Hematopoietic multipotent progenitor cell (in vitro differentiated cells): ENCODE results near the gene OR1N1. TPM values are rescaled to one million over a fixed set of nuclear protein-coding genes. Genes with fewer than 3 reads are reported as not detected.
A peak's percentile ranks its signal among the peaks of the same experiment; 100 is the strongest.
"Not testable (repeated sequence)": the region's sequence is repeated elsewhere in the genome, so short reads cannot be mapped to it uniquely, and the experiment has no call there.

Experiments used
- DNase-seq, 3 donors: peaks; one replicate each; pipeline ENCODE4 v3.0.0-alpha.2; 2011 to 2015; ENCODE audit warnings: low read depth in 2 of 3, low spot score in 2 of 3
- total RNA-seq: library from RNA; depleted of rRNA; stranded (reverse); fragments of >200 nt; gene quantifications from one replicate; pipeline ENCODE4 v1.2.3, GENCODE V29; 2012

The OR1N1 gene
- total RNA-seq, result not detected

GRCh38 chr9:122527193-122527592 lies at the start of gene OR1N1:
TSS of gene OR1N1 (minus strand) at chr9:122527293. CDS start at chr9:122527293, 0 bp downstream.
- no peak for DNase-seq

- no peak for DNase-seq
Measured at GRCh38 chr9:122572456-122572855, 45.4 kb upstream of the OR1N1 start.

- no peak for DNase-seq
Measured at GRCh38 chr9:122567901-122568300, 40.8 kb upstream of the OR1N1 start.

- no peak for DNase-seq
Measured at GRCh38 chr9:122562134-122562760, 35.2 kb upstream of the OR1N1 start.

- DNase-seq, result no peak
Measured at GRCh38 chr9:122561446-122561845, 34.4 kb upstream of the OR1N1 start.

GRCh38 chr9:122552812-122553211 lies 25.7 kb upstream of the OR1N1 start, which contains the start of gene OR1N2:
TSS of gene OR1N2 (plus strand) at chr9:122553112. CDS start at chr9:122553212, 100 bp downstream.
- no peak for DNase-seq

- no peak for DNase-seq
Measured at GRCh38 chr9:122551371-122551770, 24.3 kb upstream of the OR1N1 start.

GRCh38 chr9:122546196-122546595 lies 19.1 kb upstream of the OR1N1 start:
- no peak for DNase-seq

GRCh38 chr9:122538757-122539156 lies 11.7 kb upstream of the OR1N1 start:
- DNase-seq, result no peak

- DNase-seq, result not testable (repeated sequence)
Measured at GRCh38 chr9:122537066-122537465, 10.0 kb upstream of the OR1N1 start.

GRCh38 chr9:122536134-122536533 lies 9.0 kb upstream of the OR1N1 start:
- no peak for DNase-seq

GRCh38 chr9:122531157-122531556 lies 4.1 kb upstream of the OR1N1 start:
- not testable (repeated sequence) for DNase-seq

- DNase-seq, result no peak
Measured at GRCh38 chr9:122526602-122527001, 491 bp downstream of the OR1N1 start.

- DNase-seq, result no peak
Measured at GRCh38 chr9:122519376-122519775, 7.7 kb downstream of the OR1N1 start.

GRCh38 chr9:122518841-122519240 lies 8.3 kb downstream of the OR1N1 start, which contains the start of gene OR1J4:
TSS of gene OR1J4 (plus strand) at chr9:122519141. CDS start at chr9:122519141, 0 bp downstream.
- no peak for DNase-seq

GRCh38 chr9:122518226-122518625 lies 8.9 kb downstream of the OR1N1 start:
- DNase-seq, result no peak

- no peak for DNase-seq
Measured at GRCh38 chr9:122510502-122510901, 16.6 kb downstream of the OR1N1 start, which contains the start of gene OR1J2. TSS of gene OR1J2 (plus strand) at chr9:122510802. CDS start at chr9:122510802, 0 bp downstream.

GRCh38 chr9:122506964-122507363 lies 20.1 kb downstream of the OR1N1 start:
- no peak for DNase-seq

GRCh38 chr9:122498883-122499288 lies 28.2 kb downstream of the OR1N1 start:
- peak in 2 of 3 donors; percentile 20 to 40 for DNase-seq

GRCh38 chr9:122479062-122479461 lies 48.0 kb downstream of the OR1N1 start:
- no peak for DNase-seq

GRCh38 chr9:122477826-122478225 lies 49.3 kb downstream of the OR1N1 start, which contains the start of gene OR1J1:
TSS of gene OR1J1 (minus strand) at chr9:122477926. CDS start at chr9:122477926, 0 bp downstream.
- no peak for DNase-seq

GRCh38 chr9:122477346-122477745 lies 49.7 kb downstream of the OR1N1 start:
- DNase-seq, result no peak
